NCI-H1930 (cell line): ENCODE results near the gene PSMD13.

Experiments
- DNase-seq, 2 experiments: peaks; one replicate each; lab custom pipeline; 2025; lab: John Stamatoyannopoulos, UW

Gene PSMD13

GRCh38 chr11:288478-289397, 52.0 kb downstream of the PSMD13 start, which contains the start of gene PGGHG:
PGGHG (plus strand) TSS chr11:289126; CDS start chr11:289817, 691 bp downstream.
- DNase-seq = peak in 1 of 2 experiments; percentile 36

GRCh38 chr11:289398-289711, 52.6 kb downstream of the PSMD13 start:
- no peak for DNase-seq

GRCh38 chr11:289712-290620, 53.2 kb downstream of the PSMD13 start:
- DNase-seq = no peak

- no peak for DNase-seq
These were observed 54.0 kb downstream of the PSMD13 start for GRCh38 chr11:290621-291231.

- DNase-seq = no peak
These were observed 54.8 kb downstream of the PSMD13 start for GRCh38 chr11:291281-292210.

GRCh38 chr11:292211-293121, 55.7 kb downstream of the PSMD13 start:
- DNase-seq = no peak

- DNase-seq = no peak
These were observed 56.6 kb downstream of the PSMD13 start for GRCh38 chr11:293271-293851.

- no peak for DNase-seq
These were observed 57.3 kb downstream of the PSMD13 start for GRCh38 chr11:293852-294661.

- DNase-seq = no peak
These were observed 58.0 kb downstream of the PSMD13 start for GRCh38 chr11:294780-295179.

GRCh38 chr11:295351-296170, 58.8 kb downstream of the PSMD13 start:
- DNase-seq = no peak

GRCh38 chr11:296171-297050, 59.6 kb downstream of the PSMD13 start:
- no peak for DNase-seq

GRCh38 chr11:297051-297585, 60.3 kb downstream of the PSMD13 start:
- DNase-seq = no peak

GRCh38 chr11:297586-298405, 61.0 kb downstream of the PSMD13 start:
- no peak for DNase-seq

- DNase-seq = no peak
These were observed 61.8 kb downstream of the PSMD13 start for GRCh38 chr11:298406-299065.
